Mesothelial cell of epicardium (in vitro differentiated cells): Measurements from ENCODE around the gene SLC22A23. TPM values are rescaled to one million over a fixed set of nuclear protein-coding genes. Genes with fewer than 3 reads are reported as not detected.

Experiments
- DNase-seq, 2 experiments: peaks; one replicate each; pipeline ENCODE4 v3.0.0; 2021; ENCODE audit warnings: low spot score in 2 of 2; ENCODE audit not compliant: unreplicated experiment in 2 of 2
- H3K27ac Mint-ChIP-seq: 2 replicates; pipeline ENCODE4 v1.8.0; 2021; ENCODE audit warnings: mixed read lengths
- H3K27me3 Mint-ChIP-seq: 2 replicates; pipeline ENCODE4 v1.8.0; 2021; ENCODE audit warnings: low read depth, mixed read lengths
- H3K36me3 Mint-ChIP-seq: 2 replicates; pipeline ENCODE4 v1.8.0; 2021; ENCODE audit warnings: mixed read lengths
- H3K4me1 Mint-ChIP-seq: 2 replicates; pipeline ENCODE4 v1.8.0; 2021; ENCODE audit warnings: mixed read lengths
- H3K4me3 Mint-ChIP-seq: 2 replicates; pipeline ENCODE4 v1.8.0; 2021; ENCODE audit warnings: mild to moderate bottlenecking, moderate library complexity, mixed read lengths
- H3K9me3 Mint-ChIP-seq: 2 replicates; pipeline ENCODE4 v1.8.0; 2021; ENCODE audit warnings: mixed read lengths
- CTCF ChIP-seq: fragments of 200-600 bp; sonication (generic); IDR thresholded peaks from one replicate; pipeline ENCODE4 v1.5.0; 2021; ENCODE audit warnings: antibody characterized with exemption; ENCODE audit not compliant: unreplicated experiment
- total RNA-seq: library from RNA; stranded (reverse); gene quantifications from 3 replicates; pipeline ENCODE4 v1.2.1, GENCODE V29; 2021

The SLC22A23 gene
- total RNA-seq, 1 donor from 2014 or later: 25.0 TPM

- no peak for DNase-seq
- TF ChIP-seq CTCF: no peak
- Mint-ChIP-seq H3K4me3 (no peak overlapping the region), H3K27ac (no peak overlapping the region), H3K27me3 (no peaks in the 10 kb centered on the region), H3K9me3 (no peaks in the 10 kb centered on the region), H3K4me1 (peaks cover 4% of the 10 kb centered on the region), H3K36me3 (peaks cover 3% of the 10 kb centered on the region)
Observed at GRCh38 chr6:3392930-3393835, 63.7 kb downstream of the SLC22A23 start.

- H3K27me3 Mint-ChIP-seq: no peaks in the 10 kb centered on the region
- TF ChIP-seq CTCF: no peak
- no peak overlapping the region for H3K4me3 Mint-ChIP-seq
- no peak overlapping the region for H3K27ac Mint-ChIP-seq
- H3K4me1 Mint-ChIP-seq: no peaks in the 10 kb centered on the region
- DNase-seq: no peak
- H3K9me3 Mint-ChIP-seq: no peaks in the 10 kb centered on the region
- peaks cover 7% of the 10 kb centered on the region for H3K36me3 Mint-ChIP-seq
Observed at GRCh38 chr6:3391902-3392458, 64.9 kb downstream of the SLC22A23 start.

- Mint-ChIP-seq H3K27me3 (no peaks in the 10 kb centered on the region), H3K27ac (no peak overlapping the region), H3K9me3 (no peaks in the 10 kb centered on the region), H3K4me1 (no peaks in the 10 kb centered on the region), H3K4me3 (no peak overlapping the region), H3K36me3 (peaks cover 11% of the 10 kb centered on the region)
- no peak for TF ChIP-seq CTCF
- no peak for DNase-seq
Observed at GRCh38 chr6:3390698-3391097, 66.2 kb downstream of the SLC22A23 start.

GRCh38 chr6:3389390-3390167 is 67.3 kb downstream of the SLC22A23 start:
- Mint-ChIP-seq H3K27ac (no peak overlapping the region), H3K36me3 (peaks cover 11% of the 10 kb centered on the region), H3K9me3 (no peaks in the 10 kb centered on the region), H3K4me1 (peaks cover 7% of the 10 kb centered on the region), H3K27me3 (no peaks in the 10 kb centered on the region), H3K4me3 (no peak overlapping the region)
- no peak for DNase-seq
- no peak for TF ChIP-seq CTCF

- DNase-seq: no peak
- Mint-ChIP-seq H3K27me3 (no peaks in the 10 kb centered on the region), H3K9me3 (no peaks in the 10 kb centered on the region), H3K27ac (no peak overlapping the region), H3K4me3 (no peak overlapping the region), H3K4me1 (peaks cover 12% of the 10 kb centered on the region), H3K36me3 (peaks cover 11% of the 10 kb centered on the region)
- no peak for TF ChIP-seq CTCF
Observed at GRCh38 chr6:3388786-3389185, 68.1 kb downstream of the SLC22A23 start.
